Uterus (tissue), 2 donors: ENCODE data around the gene UBASH3B.

Experiments
- POLR2A ChIP-seq, 2 donors: fragments of 450-650 bp; IDR thresholded peaks; one replicate each; pipeline ENCODE4 v1.6.1; 2016; ENCODE audit warnings: antibody characterized with exemption in 2 of 2, mild to moderate bottlenecking in 1 of 2, moderate library complexity in 1 of 2
- TF ChIP-seq, protein P1 (sequence below), 4 experiments: fragments of 200-600 bp in 2 of 4; fragments of 450-650 bp in 2 of 4; sonication (generic) in 2 of 4; IDR thresholded peaks; one replicate each; pipeline ENCODE4 v1.5.1; 2016 to 2019; ENCODE audit warnings: antibody characterized with exemption in 4 of 4, mild to moderate bottlenecking in 2 of 4, moderate library complexity in 1 of 4

DNA sequence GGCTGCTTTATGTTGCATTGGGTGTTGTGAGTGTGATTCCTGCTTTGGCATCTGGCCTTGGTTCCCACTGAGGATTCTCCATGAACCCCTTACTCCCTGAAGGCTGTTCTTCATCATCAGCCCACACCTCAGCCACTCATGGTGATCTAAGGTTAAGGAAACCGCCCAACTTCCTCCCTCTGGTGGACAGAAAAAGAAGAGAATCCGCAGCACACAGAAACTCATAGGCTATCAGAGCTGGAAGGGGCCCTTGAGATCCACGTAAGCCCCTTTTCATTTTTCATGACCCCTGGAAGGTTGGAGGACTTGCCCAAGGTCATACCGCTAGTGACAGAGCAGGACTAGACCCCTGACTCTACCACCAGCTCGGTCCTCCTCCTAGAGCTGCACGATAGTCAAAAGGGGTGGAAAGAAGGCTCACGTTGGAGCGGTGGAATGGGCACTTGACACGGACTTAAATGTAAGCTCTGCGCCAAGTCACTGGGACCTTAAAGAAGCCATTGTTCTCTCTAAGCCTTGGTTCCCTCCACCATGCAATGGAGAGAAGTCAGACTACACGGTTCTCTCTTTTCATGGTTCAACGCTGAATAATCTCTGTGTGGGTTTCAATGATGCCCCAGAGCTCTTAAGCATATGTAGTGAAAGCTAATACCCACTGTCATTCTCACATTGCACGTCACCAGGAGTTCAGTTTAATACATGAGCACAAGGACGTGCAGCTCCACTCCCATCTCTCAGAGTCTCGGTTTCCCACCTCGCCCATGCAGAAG is 99.2 kb downstream of the UBASH3B start:
- TF ChIP-seq, protein P1, sequence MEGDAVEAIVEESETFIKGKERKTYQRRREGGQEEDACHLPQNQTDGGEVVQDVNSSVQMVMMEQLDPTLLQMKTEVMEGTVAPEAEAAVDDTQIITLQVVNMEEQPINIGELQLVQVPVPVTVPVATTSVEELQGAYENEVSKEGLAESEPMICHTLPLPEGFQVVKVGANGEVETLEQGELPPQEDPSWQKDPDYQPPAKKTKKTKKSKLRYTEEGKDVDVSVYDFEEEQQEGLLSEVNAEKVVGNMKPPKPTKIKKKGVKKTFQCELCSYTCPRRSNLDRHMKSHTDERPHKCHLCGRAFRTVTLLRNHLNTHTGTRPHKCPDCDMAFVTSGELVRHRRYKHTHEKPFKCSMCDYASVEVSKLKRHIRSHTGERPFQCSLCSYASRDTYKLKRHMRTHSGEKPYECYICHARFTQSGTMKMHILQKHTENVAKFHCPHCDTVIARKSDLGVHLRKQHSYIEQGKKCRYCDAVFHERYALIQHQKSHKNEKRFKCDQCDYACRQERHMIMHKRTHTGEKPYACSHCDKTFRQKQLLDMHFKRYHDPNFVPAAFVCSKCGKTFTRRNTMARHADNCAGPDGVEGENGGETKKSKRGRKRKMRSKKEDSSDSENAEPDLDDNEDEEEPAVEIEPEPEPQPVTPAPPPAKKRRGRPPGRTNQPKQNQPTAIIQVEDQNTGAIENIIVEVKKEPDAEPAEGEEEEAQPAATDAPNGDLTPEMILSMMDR (IDR thresholded peaks at IDR 0.05), result peak in 1 of 4 experiments; percentile 6
- no peak for TF ChIP-seq POLR2A (IDR thresholded peaks at IDR 0.05)
